Activated T-helper 17 cell treated with anti-CD3 and anti-CD28 coated beads, Interleukin-2, amount 50 U/mL, for 72 hours (primary cell): Measurements from ENCODE around the gene OPRM1. TPM values are rescaled to one million over a fixed set of nuclear protein-coding genes. Genes with fewer than 3 reads are reported as not detected.
"Not testable (repeated sequence)": the region's sequence is repeated elsewhere in the genome, so short reads cannot be mapped to it uniquely, and the experiment has no call there.

Experiments used
- ATAC-seq: fragments of 150-1000 bp; cut with Tn5 transposase; replicated peaks from 2 replicates; pipeline ENCODE4 v1.10.0; 2021; ENCODE audit warnings: mild to moderate bottlenecking, moderate library complexity
- H3K27ac Mint-ChIP-seq: one replicate; pipeline ENCODE4 v1.8.0; 2022; ENCODE audit warnings: mixed read lengths
- H3K27me3 Mint-ChIP-seq: one replicate; pipeline ENCODE4 v1.8.0; 2022; ENCODE audit warnings: mixed read lengths
- H3K36me3 Mint-ChIP-seq: one replicate; pipeline ENCODE4 v1.8.0; 2022; ENCODE audit warnings: low read depth, mild to moderate bottlenecking, mixed read lengths
- H3K4me1 Mint-ChIP-seq: one replicate; pipeline ENCODE4 v1.8.0; 2022; ENCODE audit warnings: mixed read lengths
- H3K4me3 Mint-ChIP-seq: one replicate; pipeline ENCODE4 v1.8.0; 2022; ENCODE audit warnings: mild to moderate bottlenecking, mixed read lengths
- H3K9me3 Mint-ChIP-seq: one replicate; pipeline ENCODE4 v1.8.0; 2022; ENCODE audit warnings: mixed read lengths
- total RNA-seq, 2 donors: library from RNA; stranded (reverse); gene quantifications; one replicate each; pipeline ENCODE4 v1.2.3, GENCODE V29; 2022

OPRM1 gene
- total RNA-seq, 2 donors from 2014 or later: not detected

DNA sequence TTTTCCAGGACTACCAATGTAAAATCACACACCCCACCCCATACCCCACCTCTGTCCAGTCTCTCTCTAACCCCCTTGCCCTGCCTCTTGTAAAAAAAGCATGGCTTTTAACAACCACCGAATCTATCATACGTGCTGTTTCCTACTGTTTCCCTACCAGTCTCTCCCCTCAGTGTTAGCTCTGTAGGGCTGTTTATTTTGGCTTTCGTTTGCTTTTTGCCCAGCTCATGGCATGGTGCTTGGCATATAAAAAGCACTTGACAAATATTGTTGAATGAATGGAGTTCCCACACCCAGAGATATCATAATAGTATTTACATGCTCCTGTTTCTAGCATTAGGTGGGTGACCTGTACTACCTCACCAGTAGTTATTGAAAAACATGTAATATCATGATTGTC lies 148.2 kb downstream of the OPRM1 start:
- no peaks in the 10 kb centered on the region for H3K9me3 Mint-ChIP-seq
- H3K4me3 Mint-ChIP-seq: peak overlapping the region; percentile 2
- ATAC-seq: no peak
- H3K4me1 Mint-ChIP-seq: peaks cover 20% of the 10 kb centered on the region
- peaks cover 53% of the 10 kb centered on the region for H3K36me3 Mint-ChIP-seq
- peak overlapping the region; percentile 18 for H3K27ac Mint-ChIP-seq
- H3K27me3 Mint-ChIP-seq: no peaks in the 10 kb centered on the region

DNA sequence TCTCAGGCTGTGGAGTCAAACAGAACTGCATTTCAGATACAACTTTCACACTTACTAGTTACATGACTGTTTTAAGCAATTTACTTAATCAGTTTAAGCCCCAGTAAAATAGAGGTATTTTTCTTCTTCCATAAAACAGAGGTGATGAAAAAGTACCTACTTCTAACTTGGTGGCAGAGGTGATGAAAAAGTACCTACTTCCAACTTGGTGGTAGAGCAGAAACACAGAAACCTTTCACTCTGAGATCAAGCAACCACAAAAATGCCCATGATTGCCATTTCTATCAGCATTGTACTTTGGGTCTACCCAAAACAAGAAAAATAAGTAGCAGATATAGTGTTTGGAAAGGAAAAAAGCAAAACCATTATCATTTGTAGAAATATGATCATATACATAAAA lies 148.7 kb downstream of the OPRM1 start:
- Mint-ChIP-seq H3K27ac (peak overlapping the region; percentile 18), H3K4me1 (peaks cover 20% of the 10 kb centered on the region), H3K9me3 (no peaks in the 10 kb centered on the region), H3K4me3 (peak overlapping the region; percentile 2), H3K27me3 (no peaks in the 10 kb centered on the region), H3K36me3 (peaks cover 53% of the 10 kb centered on the region)
- peak; percentile 48 for ATAC-seq

DNA sequence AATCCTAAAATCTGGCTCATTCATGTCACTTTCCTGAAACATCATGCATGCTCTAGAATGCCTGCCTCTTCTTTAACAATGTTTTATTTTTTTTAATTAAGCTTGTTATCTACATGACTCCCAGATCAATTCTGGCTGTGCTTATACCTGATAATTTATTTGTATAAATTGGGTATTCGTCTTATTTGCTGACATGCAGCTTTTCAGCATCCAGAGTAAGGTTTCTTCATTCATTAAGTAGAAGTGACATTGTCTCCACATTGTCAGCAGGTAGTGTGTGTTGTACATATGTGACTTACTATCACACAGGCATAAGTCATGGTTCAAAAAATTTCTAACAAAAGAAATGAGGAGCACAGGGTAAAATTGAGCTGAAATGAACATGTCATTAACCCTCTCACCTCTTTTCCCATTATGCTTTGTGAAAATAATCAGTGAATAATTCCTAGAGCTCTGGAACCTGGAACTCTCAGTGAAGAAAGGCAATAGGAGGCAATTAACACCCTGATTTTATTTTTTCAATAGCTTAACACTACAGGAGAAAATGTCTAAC lies 157.4 kb downstream of the OPRM1 start:
- H3K4me1 Mint-ChIP-seq: peaks cover 26% of the 10 kb centered on the region

DNA sequence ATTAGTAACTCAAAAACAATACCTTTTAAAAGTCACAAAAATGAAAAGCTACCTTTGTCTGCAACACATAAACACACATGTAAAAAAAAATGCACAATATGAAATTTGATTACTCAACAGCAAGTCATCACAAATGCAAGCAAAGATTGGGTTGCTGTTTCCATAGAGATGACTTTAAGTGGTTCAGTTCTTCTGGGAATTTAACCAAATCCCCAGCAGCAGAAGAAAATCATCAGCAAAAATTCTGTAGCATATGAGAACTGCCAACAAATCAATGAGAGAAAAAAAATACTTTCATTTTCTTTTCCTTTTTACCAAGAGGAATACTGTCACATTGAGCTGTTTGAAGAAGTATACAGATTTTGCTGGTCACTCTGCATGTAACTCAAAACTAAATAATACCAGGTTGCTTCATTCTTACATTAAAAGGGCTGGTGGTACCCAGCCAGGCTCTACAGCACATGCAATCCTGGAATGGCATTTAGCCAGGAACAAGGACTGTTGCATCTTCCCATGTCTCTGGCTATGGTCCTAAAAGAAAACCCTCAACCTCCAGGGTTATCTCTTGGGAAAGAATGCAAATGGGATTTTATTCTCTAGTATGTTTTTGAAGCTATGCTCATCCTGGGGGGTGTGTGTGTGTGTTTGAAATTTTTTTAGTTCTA lies 158.3 kb downstream of the OPRM1 start:
- Mint-ChIP-seq H3K4me3 (peak overlapping the region; percentile 40), H3K9me3 (peaks cover 4% of the 10 kb centered on the region), H3K27me3 (no peaks in the 10 kb centered on the region), H3K27ac (peak overlapping the region; percentile 28), H3K4me1 (peaks cover 28% of the 10 kb centered on the region), H3K36me3 (peaks cover 80% of the 10 kb centered on the region)
- peak; percentile 80 for ATAC-seq

More for the DNA sequence above, 157.4 kb downstream of the OPRM1 start:
- no peaks in the 10 kb centered on the region for H3K27me3 Mint-ChIP-seq
- H3K4me3 Mint-ChIP-seq: no peak overlapping the region
- ATAC-seq: no peak
- no peak overlapping the region for H3K27ac Mint-ChIP-seq
- H3K36me3 Mint-ChIP-seq: peaks cover 74% of the 10 kb centered on the region
- H3K9me3 Mint-ChIP-seq: peaks cover 4% of the 10 kb centered on the region

DNA sequence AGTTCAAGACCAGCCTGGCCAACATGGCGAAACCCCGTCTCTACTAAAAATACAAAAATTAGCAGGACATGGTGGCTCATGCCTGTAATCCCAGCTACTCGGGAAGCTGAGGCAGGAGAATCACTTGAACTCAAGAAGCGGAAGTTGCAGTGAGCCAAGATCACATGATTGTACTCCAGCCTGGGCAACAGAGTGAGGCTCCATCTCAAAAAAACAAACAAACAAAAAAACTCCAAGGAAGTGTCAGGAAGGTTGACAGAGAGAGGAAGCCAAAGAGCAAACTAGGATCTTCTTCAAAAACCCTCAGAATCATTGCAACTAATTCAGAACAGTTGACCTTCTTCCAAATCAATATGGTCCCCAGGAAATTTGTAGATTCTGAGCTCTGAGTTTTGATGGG lies 162.6 kb downstream of the OPRM1 start:
- not testable (repeated sequence) for ATAC-seq, H3K27me3 Mint-ChIP-seq, H3K4me3 Mint-ChIP-seq, H3K9me3 Mint-ChIP-seq
- peak overlapping the region; percentile 47 for H3K27ac Mint-ChIP-seq
- peaks cover 30% of the 10 kb centered on the region for H3K4me1 Mint-ChIP-seq
- peaks cover 92% of the 10 kb centered on the region for H3K36me3 Mint-ChIP-seq

DNA sequence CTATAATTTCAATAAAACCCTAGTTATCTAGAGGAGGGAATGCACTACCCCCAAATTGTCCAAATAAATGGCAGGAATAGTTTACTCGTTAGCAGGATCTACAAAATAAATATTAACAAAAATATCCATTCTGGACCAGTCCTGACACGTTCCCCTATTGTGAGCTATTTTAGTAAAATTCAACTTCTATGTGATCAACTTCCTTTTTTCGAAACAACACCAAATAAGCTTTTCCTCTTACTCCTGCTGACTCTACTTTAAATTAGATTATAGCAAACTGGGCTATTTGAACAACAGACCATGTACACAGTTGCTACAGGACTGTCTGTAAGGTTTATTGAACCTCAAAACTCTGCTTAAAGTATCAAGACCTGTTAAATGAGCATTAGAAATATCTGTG lies 163.3 kb downstream of the OPRM1 start:
- H3K27ac Mint-ChIP-seq: no peak overlapping the region
- H3K9me3 Mint-ChIP-seq: peaks cover 4% of the 10 kb centered on the region
- ATAC-seq: no peak
- H3K36me3 Mint-ChIP-seq: peaks cover 93% of the 10 kb centered on the region
- H3K4me1 Mint-ChIP-seq: peaks cover 30% of the 10 kb centered on the region
- no peaks in the 10 kb centered on the region for H3K27me3 Mint-ChIP-seq
- no peak overlapping the region for H3K4me3 Mint-ChIP-seq

DNA sequence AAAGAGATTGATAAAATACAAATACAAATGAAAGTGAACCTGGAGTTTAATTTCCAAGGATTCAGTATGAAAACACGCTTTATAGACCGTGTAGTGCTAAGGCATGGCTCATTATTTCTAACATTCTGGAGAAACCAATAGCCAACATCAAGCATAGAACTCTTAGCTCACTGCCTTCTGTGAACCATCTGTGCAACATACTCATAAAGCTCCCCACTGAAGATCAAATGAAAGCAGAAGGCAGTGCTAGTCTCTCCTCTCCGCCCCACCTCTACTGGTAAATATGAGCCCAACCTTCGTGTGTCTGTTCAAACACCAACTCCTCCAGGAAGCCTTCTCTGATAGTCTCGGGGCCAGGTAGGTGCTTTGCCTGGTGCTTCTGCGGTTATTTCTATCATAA lies 163.9 kb downstream of the OPRM1 start:
- ATAC-seq: no peak
- peaks cover 4% of the 10 kb centered on the region for H3K9me3 Mint-ChIP-seq
- no peaks in the 10 kb centered on the region for H3K27me3 Mint-ChIP-seq
- peaks cover 29% of the 10 kb centered on the region for H3K4me1 Mint-ChIP-seq
- H3K4me3 Mint-ChIP-seq: no peak overlapping the region
- peak overlapping the region; percentile 6 for H3K27ac Mint-ChIP-seq
- H3K36me3 Mint-ChIP-seq: peaks cover 93% of the 10 kb centered on the region

DNA sequence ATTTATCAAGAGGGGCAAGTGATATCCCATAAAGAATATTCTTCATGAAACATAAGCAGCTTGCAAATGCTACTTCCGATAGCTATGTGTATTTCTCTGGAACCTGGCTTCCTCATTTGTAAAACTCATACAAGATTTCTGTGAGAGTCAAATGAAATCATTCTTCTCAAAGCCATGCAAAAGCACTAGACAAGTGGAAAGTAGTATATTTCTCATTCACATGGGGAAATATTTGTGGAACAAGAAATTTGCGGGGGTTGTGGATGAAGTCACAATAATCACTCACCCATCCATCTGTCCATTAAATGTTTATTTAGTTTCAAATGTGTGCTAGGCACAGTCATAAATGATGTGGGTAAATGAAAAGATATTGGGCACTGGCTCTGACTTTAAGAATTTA lies 167.1 kb downstream of the OPRM1 start:
- H3K4me3 Mint-ChIP-seq: no peak overlapping the region
- H3K4me1 Mint-ChIP-seq: peaks cover 20% of the 10 kb centered on the region
- no peaks in the 10 kb centered on the region for H3K27me3 Mint-ChIP-seq
- no peak for ATAC-seq
- H3K27ac Mint-ChIP-seq: no peak overlapping the region
- H3K9me3 Mint-ChIP-seq: peaks cover 3% of the 10 kb centered on the region
- peaks cover 91% of the 10 kb centered on the region for H3K36me3 Mint-ChIP-seq

DNA sequence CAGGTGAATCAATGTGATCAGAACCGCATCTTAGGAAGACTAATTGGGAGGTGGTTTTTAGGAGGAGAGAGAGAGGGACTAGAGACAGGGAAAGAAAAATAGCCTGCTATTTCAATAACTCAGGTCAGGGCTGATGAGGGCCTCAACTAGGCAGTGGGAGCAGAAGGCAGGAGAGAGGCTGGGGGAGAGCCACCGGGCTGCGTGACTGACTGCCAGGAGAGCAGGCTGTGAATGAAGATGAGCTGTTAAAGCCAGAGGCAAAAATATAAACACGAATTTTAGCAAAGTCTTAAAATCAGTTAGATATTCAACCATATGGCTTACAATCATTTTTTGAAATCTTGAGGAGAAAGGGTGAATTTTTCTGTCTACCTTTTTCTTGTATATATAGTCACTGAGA lies 168.0 kb downstream of the OPRM1 start:
- ATAC-seq: no peak
- H3K4me1 Mint-ChIP-seq: peaks cover 16% of the 10 kb centered on the region
- no peak overlapping the region for H3K4me3 Mint-ChIP-seq
- peaks cover 91% of the 10 kb centered on the region for H3K36me3 Mint-ChIP-seq
- H3K9me3 Mint-ChIP-seq: no peaks in the 10 kb centered on the region
- no peaks in the 10 kb centered on the region for H3K27me3 Mint-ChIP-seq
- no peak overlapping the region for H3K27ac Mint-ChIP-seq

DNA sequence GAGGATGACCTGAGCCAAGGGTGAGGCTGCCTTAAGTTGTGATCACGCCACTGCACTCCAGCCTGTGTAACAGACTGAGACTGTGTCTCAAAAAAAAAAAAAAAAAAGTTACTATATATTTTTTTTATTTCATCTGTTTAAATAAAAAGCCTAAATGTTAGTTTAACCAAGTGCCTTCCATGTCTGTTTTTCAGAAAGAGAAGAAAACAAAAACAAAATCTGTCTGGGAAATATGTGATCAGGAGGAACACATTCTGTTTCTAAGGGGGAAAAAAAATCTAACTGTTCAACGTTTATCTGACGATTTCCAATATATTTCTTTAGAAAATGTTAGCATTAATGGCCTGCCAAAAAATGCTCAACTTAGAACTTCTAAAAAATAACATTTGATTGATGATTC lies 170.5 kb downstream of the OPRM1 start:
- Mint-ChIP-seq H3K36me3 (peaks cover 93% of the 10 kb centered on the region), H3K9me3 (no peaks in the 10 kb centered on the region), H3K4me1 (peaks cover 4% of the 10 kb centered on the region), H3K27ac (no peak overlapping the region), H3K4me3 (no peak overlapping the region), H3K27me3 (no peaks in the 10 kb centered on the region)
- ATAC-seq: no peak

DNA sequence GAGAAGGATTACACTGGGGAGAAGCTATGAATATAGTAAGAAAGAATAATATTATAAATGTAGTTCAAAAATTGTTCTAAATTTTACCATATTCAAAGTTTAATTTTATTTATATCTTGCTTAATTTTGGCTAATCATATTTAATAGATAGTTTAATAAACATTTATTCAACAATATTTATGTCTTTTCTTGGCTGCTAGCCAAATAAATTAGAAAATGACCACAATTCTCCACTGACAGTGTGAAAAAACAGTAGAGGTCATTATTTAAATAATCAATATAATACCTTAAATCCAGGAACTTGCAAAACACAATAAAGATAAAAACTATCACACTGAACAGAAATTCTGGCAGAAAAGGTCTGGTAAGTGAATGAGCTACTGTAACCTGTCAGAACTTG lies 171.6 kb downstream of the OPRM1 start:
- no peak for ATAC-seq
- H3K9me3 Mint-ChIP-seq: no peaks in the 10 kb centered on the region
- H3K27me3 Mint-ChIP-seq: no peaks in the 10 kb centered on the region
- H3K27ac Mint-ChIP-seq: no peak overlapping the region
- no peak overlapping the region for H3K4me3 Mint-ChIP-seq
- peaks cover 85% of the 10 kb centered on the region for H3K36me3 Mint-ChIP-seq
- H3K4me1 Mint-ChIP-seq: no peaks in the 10 kb centered on the region

DNA sequence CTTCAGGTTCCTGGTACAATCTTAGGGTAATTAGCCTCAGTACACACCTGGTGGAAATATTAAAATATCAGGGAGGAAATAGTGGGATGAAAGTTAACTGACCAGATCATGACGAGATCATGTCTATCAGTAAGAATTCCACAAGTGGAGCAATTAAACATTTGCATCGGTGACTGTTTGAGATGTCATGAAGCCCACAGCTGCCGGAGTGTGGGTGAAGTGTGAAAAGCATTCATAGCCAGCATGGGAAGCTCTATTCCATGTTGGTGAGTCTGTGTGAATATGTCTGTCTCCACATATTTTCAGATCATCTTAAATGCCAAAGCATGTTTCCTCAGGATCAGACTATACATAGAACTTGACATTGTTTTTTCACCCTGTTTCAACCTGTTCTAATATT lies 174.7 kb downstream of the OPRM1 start:
- H3K36me3 Mint-ChIP-seq: peaks cover 74% of the 10 kb centered on the region
- H3K4me3 Mint-ChIP-seq: no peak overlapping the region
- no peaks in the 10 kb centered on the region for H3K9me3 Mint-ChIP-seq
- H3K27me3 Mint-ChIP-seq: no peaks in the 10 kb centered on the region
- H3K4me1 Mint-ChIP-seq: peaks cover 6% of the 10 kb centered on the region
- H3K27ac Mint-ChIP-seq: no peak overlapping the region
- ATAC-seq: no peak

DNA sequence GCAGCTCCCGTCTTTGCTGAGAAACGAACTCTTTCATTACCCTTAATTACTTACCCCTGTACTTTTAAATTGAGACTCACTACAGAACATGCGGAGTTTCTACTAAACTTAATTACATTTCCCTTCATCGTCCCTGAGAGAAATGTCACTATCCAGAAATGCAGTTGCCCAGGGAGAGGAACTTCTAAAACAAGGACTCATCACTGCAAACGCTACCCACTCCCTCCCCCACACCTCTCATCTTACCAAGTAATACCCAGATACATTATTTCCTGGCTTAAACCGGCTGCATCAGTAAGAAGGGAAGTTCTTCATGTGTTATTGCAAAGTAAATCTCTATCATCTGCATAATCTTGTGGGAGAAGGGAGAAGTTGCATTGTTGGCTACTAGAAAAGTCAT lies 179.3 kb downstream of the OPRM1 start:
- Mint-ChIP-seq H3K36me3 (peaks cover 73% of the 10 kb centered on the region), H3K27me3 (no peaks in the 10 kb centered on the region), H3K9me3 (no peaks in the 10 kb centered on the region), H3K4me3 (peak overlapping the region; percentile 56), H3K4me1 (peaks cover 17% of the 10 kb centered on the region), H3K27ac (peak overlapping the region; percentile 21)
- ATAC-seq: peak; percentile 74

DNA sequence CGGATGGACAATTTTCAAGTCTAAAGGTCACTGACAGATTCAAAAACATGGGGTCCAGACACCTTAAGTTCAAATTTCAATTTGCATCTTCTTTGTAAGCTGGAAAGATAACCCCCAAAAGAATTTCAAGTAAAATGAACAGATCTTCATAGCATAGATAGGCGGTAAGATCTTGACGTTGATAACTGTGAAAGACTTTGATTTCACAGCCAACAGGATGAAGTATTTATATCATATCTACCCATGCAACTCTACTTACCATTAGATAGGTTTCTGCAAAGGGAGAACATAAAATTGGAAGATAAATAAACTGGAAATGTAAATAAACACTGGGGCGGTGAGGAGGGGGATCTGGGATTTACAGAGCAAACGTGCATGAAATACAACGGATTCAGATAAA lies 179.7 kb downstream of the OPRM1 start:
- ATAC-seq: no peak
- Mint-ChIP-seq H3K9me3 (no peaks in the 10 kb centered on the region), H3K4me1 (peaks cover 21% of the 10 kb centered on the region), H3K27ac (no peak overlapping the region), H3K27me3 (no peaks in the 10 kb centered on the region), H3K36me3 (peaks cover 69% of the 10 kb centered on the region), H3K4me3 (peak overlapping the region; percentile 56)

DNA sequence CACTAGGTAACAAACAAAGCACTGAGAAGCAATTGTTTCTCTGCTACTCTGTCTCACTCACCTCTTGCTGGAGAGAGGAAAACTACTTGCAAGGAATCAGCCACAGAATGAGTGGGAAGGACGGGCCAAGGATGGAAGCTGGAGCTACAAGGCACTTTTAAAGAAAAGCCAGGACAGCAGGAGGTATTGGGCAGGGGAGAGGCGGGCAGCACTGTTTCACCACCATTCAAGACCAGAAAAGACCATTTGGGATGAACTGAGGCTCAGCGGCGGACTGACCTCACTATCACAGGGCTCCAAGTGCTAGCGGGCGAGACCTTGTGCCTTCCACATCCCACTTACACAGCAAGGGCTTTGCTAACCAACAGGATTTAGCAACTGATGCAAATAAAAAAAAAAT lies 180.2 kb downstream of the OPRM1 start:
- peaks cover 25% of the 10 kb centered on the region for H3K4me1 Mint-ChIP-seq
- no peak for ATAC-seq

More for the DNA sequence above, 180.2 kb downstream of the OPRM1 start:
- Mint-ChIP-seq H3K9me3 (no peaks in the 10 kb centered on the region), H3K27ac (no peak overlapping the region), H3K27me3 (no peaks in the 10 kb centered on the region), H3K36me3 (peaks cover 68% of the 10 kb centered on the region), H3K4me3 (peak overlapping the region; percentile 56)
